Activated CD4-positive, alpha-beta T cell treated with anti-CD3 and anti-CD28 coated beads, Interleukin-2, amount 50 U/mL, for 16 hours (primary cell): ENCODE measurements around the gene WARS2.
A peak's percentile ranks its signal among the peaks of the same experiment; 100 is the strongest.
"Not testable (repeated sequence)": the region's sequence is repeated elsewhere in the genome, so short reads cannot be mapped to it uniquely, and the experiment has no call there.

Experiments
- DNase-seq: peaks from one replicate; pipeline ENCODE4 v3.0.0-alpha.2; 2020

Gene WARS2

DNA sequence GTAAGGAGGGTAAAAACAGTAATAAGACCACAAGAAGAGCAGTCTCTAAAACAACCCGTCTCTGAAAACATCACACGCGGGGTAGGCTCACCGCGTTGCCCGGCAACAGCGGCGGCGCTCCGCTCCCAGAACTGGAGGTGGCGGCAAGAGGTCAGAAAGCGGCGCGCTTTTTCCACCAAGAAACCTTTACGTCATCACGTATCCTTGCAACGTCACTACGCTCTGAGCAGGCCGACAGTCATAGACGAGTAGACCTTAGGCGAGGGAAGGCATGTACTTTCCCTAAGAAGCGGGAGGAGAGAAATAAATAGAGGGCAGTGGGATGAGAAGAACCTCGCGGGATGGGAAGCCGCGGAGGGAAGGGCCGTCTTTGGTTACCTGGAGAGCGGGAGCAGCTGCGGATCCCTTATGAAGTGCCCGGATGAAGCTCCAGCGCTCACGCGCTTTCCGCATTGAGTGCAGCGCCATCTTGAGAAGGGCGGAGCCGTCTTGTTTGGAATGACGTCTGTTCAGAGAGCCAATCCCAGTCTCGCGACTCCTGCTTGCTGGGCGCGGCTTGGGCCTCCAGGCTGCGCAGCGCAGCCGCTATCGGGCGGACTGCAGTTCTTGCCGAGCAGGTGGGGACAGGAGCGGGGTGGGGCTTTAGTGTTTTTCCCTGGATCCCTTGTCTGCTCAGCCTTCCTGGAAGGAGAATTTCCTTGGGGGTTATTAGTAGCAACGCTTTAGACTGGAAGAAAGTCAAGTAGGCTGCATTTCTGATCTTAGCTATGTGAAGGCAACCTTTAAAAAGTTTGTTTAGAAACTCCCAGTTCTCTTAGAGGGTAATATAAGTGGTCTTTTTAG, at the start of gene WARS2:
TSS of gene WARS2 (minus strand) at position 477 of the 843 bp plus-strand sequence. CDS start at position 468, 9 bp downstream.
- peak; percentile 96 for DNase-seq

DNA sequence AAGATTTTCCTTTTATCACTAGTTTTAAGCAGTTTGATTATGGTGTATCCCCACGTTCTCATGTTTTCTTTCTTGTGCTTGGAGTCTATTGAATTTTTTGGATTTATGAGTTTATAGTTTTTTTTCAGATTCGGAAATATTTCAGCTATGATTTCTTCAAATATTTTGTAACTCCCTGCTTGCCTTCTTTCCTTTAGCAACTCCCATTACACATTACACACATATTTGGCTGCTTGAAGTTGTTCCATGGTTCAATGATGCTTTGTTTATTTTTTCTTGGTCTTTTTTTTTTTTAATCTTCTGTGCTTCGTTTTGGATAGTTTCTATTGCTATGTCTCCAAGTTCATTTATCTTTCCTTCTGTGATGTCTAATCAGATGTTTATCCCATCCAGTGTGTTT, 48.5 kb upstream of the WARS2 start:
- no peak for DNase-seq

DNA sequence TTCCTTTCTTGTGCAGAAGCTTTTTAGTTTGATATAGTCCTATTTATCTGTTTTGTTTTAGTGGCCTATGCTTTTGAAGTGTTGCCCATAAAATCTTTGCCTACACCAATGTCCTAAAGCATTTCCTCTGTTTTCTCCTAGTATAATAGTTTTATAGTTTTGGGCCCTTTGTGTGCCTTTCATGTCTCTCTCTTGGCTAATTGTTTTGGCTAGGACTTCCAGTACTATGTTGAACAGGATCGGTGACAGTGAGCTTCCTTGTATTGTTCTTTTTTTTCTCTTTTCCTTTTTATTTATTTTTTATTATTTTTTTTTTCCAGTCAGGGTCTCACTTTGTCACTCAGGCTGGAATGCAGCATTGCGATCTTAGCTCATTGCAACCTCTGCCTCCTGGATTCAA, 47.0 kb upstream of the WARS2 start:
- DNase-seq = no peak

DNA sequence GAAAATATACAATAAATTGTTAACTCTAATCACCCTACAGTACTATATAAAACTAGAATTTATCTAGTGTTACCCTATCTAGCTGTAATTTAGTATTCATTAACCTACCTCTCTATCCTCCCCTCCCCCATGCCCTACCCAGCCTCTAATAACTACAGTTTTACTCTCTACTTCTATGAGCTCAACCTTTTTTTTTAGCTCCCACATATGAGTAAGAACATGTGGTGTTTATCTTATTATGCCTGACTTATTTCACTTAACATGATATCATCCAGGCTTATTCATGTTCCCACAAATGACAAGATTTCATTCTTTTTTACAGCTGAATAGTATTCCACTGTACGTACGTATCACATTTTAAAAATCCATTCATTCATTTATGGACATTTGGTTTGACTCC, 46.0 kb upstream of the WARS2 start:
- DNase-seq = no peak

DNA sequence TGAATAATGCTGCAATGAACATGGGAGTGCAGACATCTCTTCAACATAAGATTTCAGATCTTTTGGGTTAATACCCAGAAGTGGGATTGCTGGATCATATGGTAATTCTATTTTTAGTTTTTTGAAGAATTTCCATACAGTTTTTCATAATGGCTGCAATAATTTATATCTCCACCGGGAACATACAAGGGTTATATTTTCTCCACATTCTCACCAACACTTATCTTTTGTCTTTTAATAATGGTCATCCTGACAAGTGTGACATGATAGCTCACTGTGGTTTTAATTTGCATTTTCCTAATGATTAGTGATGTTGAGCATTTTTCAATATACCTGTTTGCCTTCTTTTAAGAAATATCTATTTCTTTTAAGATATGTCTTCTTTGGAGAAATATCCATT, 44.5 kb upstream of the WARS2 start:
- DNase-seq = no peak

DNA sequence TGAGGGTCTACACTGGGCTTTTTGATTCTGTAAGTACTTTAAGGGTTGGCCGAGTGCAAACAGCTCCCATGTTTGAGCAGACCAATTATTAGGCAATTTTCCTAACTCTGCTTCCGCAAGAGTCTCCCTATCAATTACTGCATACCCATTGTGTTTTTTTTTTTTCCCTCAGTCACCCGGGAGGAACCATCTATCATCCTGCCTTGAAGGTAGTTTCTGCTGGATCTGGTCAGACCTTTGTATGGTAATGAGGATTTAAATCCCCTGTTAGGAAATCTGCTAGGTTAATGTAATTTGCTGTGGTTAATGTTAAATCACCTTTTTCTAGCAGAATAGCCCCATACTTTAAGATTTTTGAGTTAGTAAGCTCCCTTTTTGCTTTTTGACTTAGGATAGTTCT, 40.8 kb upstream of the WARS2 start:
- DNase-seq = no peak

DNA sequence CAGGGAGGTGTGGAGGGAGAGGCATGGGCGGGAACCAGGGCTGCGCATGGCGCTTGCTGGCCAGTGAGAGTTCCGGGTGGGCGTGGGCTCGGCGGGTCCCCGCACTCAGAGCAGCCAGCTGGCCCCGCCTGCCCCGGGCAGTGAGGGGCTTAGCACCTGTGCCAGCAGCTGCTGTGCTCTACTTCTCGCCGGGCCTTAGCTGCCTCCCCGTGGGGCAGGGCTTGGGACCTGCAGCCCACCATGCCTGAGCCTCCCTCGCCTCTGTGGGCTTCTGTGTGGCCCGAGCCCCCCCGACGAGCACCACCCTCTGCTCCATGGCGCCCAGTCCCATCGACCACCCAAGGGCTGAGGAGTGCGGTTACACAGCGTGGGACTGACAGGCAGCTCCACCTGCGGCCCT, 38.6 kb upstream of the WARS2 start:
- no peak for DNase-seq

DNA sequence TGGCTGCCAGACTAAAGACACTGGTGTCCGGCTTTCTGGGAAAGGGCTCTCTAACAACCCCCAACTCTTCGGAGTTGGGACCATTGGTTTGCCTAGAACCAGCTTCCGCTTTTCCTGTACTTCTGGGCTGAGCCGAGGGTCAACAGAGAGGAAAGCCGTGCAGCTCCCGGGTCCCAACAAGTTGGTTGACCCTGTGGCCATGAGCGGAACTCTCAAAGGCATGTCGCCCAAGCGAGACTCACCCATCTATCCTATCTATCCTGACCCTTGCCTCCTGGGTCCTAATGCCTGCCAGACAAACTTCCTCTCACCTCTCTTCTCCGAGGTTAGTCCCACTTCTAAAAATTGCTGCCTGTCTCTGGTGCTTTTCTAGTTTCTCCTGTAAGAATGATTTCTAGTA, 32.5 kb upstream of the WARS2 start:
- not testable (repeated sequence) for DNase-seq

DNA sequence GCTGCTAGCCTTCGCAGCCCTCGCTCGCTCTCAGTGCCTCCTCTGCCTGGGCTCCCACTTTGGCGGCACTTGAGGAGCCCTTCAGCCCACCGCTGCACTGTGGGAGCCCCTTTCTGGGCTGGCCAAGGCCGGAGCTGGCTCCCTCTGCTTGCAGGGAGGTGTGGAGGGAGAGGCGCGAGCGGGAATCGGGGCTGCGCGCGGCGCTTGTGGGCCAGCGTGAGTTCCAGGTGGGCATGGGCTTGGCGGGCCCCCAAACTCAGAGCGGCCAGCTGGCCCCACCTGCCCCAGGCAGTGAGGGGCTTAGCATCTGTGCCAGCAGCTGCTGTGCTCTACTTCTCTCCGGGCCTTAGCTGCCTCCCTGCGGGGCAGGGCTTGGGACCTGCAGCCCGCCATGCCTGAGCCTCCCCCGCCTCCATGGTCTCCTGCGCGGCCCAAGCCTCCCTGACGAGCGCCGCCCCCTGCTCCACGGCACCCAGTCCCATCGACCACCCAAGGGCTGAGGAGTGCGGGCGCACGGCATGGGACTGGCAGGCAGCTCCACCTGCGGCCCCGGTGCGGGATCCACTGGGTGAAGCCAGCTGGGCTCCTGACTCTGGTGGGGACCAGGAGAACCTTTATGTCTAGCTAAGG, 31.0 kb upstream of the WARS2 start:
- not testable (repeated sequence) for DNase-seq

DNA sequence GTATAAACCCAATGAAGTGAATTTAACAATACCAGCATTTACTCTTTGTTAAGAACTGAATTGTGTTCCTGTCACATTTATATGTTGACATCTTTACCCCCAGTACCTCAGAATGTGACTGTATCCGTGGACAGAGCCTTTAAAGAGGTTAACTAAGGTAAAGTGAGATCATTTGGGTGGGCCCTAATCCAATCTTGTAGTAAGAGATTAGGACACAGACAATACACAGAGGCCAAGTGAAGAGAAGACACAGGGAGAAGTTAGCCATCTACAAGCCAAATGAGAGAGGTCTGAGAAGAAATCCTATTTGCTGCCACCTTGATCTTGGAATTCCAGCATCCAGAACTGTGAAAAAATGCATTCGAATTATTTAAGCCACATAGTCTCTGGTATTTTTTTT, 22.9 kb upstream of the WARS2 start:
- no peak for DNase-seq

DNA sequence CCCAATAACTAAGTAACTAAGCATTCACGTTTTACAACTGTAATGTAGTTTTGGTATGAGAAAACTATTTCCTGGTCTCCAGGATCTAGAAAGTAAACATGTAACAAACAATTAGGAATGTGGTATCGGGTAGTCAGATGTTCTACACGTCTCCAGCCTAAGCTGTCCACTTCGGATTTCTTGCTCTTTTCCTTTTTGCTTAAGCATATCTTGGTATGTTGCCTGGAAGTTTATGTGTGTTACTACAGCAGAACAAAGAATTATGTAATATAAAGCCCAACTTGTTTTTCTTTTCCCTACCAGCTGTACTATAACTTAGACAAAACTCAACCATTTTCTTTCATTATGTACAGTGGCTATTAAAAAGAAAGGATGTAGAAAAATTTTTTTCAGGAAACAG, 20.4 kb upstream of the WARS2 start:
- DNase-seq = no peak

DNA sequence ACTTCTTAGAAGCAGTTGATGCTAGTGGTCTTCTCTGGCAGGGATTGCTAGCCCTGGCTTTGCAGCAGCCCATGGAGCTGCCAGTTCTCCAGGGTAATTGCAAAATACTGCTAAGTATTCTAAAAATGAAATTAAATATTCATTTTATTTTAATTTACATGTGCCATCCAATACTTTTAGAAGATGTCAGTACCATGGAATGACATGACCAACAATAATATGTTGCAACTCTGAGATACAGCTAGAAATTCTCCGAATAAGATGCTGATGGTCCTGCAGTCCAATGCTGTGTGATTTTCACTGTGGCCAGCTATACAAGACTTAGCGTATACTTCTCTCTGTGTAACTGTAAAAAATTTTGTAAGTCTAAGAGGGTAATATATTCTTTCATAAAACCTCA, 20.0 kb upstream of the WARS2 start:
- no peak for DNase-seq

DNA sequence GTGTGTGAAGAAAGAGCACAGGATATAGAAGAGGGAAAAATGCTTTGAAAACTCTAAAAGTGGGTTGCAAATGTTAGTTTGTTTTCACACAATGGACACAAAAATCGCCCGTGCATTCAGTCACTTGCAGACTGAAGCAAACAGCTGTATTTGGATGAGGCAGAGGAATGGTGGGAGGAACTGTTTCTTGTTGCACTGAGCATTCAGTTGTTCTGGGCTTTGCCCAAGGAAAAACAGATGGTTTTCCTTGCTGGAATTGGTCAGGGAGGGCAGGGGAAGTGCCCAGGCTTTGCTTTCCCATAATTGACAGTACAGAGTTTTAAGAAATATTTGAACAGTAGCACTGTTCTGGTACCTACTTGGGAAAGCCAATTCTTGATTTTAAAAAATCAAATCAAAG, 19.5 kb upstream of the WARS2 start:
- no peak for DNase-seq

DNA sequence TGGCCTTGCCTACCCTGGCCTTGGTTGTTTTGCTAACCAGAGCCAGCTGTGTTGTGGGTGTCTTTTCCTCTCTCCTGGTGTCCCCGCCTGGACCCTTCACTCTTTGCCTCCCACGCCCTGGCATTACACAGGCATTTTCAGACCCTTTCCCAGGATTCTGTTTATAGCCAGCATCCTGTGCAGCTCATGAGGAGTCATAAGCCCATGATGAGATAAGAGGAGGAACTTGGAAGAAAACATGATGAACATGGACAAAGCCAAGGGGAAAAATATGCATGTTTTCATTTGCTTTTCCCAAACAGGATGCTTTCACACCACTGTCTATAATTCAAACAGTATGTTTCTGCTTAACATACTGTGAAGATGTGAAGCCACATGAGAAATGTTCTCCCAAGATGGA, 18.7 kb upstream of the WARS2 start:
- no peak for DNase-seq

DNA sequence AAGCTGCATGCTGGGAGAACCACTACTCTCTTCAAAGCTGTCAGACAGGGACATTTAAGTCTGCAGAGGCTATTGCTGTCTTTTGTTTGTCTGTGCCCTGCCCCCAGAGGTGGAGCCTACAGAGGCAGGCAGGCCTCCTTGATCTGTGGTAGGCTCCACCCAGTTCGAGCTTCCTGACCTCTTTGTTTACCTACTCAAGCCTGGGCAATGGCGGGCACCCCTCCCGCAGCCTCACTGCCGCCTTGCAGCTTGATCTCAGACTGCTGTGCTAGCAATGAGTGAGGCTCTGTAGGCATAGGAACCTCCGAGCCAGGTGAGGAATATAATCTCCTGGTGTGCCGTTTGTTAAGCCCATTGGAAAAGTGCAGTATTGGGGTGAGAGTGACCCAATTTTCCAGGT, 16.3 kb upstream of the WARS2 start:
- DNase-seq = not testable (repeated sequence)

DNA sequence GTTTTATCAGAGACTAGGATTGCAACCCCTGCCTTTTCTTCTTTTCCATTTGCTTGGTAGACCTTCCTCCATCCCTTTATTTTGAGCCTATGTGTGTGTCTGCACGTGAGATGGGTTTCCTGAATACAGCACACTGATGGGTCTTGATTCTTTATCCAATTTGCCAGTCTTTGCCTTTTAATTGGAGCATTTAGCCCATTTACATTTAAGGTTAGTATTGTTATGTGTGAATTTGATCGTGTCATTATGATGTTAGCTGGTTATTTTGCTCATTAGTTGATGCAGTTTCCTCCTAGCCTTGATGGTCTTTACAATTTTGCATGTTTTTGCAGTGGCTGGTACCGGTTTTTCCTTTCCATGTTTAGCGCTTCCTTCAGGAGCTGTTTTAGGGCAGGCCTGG, 14.6 kb upstream of the WARS2 start:
- DNase-seq = not testable (repeated sequence)

DNA sequence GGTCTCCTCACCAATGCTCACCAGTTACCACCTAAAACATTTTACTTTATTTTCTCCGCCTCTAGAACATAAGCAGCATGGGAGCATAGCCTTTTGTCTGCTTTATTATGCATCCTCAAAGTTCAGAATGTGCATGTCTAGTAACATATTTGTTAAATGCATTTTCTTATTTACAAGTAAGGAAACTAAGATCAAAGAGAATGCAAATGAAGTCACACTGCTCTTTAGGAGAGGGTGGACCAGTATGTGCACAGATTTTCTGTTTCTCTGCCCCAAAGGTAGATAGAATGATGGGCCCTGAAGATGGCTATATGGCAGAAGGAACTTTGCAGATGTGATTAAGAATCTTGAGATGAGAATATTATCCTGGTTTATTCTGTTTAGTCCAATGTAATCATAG, 9.7 kb upstream of the WARS2 start:
- DNase-seq = no peak

DNA sequence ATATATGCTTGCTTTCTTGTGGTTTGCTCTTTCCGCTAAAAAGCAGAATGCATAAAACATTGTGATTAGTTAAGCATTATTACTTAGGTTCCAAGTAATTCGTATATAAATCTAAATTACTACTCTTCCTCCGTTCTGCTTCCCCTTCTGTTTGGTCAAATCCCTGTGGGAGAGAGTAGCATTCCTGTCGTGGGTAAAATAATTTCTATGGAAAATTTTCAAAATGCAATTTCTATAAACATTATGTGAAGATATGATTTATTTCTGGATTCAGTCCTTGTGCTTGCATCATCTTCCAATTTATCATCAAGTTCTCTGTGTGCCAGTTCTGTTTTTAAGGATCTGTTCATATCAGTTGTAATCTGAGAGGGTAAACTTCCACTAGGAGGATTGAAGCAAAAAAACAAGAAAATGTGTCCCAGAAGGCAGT, 7.2 kb upstream of the WARS2 start:
- DNase-seq = no peak

DNA sequence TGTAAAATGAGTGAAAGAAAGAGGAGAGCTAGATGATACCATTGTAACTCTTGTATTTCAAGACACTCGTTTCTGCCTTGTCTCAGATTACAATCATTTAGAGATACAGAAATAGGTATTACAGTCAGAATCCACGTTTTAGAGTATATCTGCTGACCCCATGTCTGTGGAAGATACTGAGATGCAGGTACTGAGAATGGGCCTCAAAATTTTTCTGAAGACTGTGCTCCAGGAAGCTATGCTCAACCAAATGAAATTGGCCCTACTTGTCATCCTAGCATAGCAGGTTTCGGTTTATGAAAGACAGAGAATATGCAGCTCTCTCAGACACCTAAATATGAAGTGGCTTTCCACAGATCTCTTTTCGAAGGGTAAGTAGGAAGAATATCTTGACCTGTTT, 6.0 kb upstream of the WARS2 start:
- no peak for DNase-seq

DNA sequence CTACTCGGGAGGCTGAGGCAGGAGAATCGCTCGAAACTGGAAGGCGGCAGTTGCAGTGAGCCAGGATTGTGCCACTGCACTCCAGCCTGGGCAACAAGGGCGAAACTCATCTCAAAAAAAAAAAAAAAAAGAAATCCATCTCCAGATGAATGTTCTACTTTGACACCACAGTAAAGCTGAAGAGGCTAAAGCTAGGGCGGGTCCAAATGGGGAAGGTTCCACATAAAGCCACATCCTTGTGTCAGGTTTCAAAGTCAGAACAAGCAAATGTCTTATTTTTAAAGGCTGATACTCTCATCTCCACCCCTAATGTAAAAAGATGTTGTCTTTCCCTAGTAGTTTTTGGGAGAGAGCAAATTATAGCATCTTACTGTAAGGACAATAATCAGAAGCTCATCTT, 4.4 kb upstream of the WARS2 start:
- no peak for DNase-seq

DNA sequence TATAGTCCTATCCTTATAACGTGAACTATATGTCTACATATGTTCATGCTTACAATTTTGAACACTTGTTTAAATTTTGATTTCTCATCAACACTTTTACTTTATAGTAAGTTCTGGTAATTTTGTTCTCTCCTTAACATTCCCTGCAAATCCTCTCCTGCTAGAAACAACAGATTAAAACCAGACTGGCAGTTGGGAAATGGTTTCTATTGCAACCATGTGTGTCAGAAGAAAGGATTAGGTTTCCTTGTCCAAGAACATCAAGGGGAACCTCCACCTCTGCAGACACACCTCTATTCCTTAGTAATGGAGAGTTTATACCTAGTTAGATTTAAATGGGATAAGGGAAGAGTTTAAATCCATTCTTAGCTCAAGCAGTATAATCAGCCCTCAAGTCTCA, 3.3 kb upstream of the WARS2 start:
- DNase-seq = no peak

DNA sequence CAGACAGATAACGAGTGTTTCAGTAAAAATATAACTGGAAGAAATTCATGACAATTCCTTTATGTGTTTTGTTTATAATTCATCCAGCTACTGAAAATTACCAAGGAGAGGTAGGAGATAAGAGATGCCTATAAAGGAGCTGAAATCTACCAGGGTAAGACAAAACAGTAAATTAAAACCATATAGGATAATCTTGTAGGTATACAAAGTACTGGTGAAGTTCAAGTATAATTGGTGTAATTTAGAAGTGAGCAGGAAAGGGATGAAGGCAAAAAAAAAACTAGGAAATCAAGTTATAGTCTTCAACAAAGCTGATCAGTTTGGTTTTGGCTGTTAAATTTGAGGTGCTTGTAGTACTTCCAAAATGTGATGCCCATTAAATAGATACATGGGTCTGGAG, 1.2 kb upstream of the WARS2 start:
- no peak for DNase-seq

DNA sequence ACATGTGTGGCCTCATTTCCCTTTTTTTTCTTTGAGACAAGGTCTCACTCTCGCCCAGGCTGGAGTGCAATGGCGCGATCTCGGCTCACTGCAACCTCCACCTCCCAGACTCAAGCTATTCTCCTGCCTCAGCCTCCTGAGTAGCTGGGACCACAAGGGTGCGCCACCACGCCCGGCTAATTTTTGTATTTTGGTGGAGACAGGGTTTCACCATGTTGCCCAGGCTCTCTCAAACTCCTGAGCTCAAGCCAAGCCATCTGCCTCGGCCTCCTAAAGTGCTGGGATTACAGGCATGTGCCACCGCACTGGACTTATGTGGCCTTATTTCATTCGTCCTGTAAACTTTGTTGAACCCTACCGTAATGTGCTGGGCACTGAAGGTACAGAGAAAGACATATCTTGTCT, 569 bp upstream of the WARS2 start:
- peak; percentile 63 for DNase-seq

DNA sequence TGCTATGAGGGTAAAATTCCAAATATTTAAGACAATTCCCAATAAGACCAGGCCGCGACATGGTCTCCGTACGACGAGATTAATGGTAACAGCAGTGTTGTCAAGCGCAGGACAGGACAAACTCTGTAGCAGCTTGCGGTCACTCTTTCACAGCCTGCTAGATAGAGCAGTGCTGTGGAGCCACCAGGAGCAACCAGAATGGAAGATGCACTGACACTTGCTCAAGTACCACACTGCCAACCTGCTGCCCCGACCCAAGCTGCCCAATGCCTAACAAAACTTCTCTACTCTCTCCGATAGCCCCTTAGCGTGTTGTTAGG, 636 bp downstream of the WARS2 start:
- DNase-seq = no peak

DNA sequence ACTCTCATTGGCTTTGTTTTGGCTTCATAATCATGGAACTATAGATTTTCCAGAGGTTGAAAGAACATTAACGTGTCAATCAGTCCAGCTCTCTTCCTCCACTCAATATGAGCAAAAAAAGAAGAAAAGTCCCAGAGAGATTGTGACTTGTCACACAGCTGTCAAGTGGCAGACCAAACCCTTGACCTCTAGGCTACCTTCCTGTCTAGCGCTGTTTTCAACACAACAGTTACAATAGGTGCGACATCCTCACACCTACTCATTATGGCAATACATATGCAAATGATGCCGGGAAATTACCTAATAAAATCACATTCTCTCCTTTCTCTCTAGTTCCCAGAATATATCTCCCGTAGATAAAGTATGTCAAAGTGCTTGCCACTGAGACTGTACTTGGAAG, 1.1 kb downstream of the WARS2 start:
- peak; percentile 58 for DNase-seq
